Activated CD4-positive, alpha-beta T cell treated with anti-CD3 and anti-CD28 coated beads, Interleukin-2, amount 10 ng/mL, durations not matched to agents 24 days and 14 days (primary cell): ENCODE results near the gene IL16. TPM values are rescaled to one million over a fixed set of nuclear protein-coding genes. Genes with fewer than 3 reads are reported as not detected.
"Not testable (repeated sequence)": the region's sequence is repeated elsewhere in the genome, so short reads cannot be mapped to it uniquely, and the experiment has no call there.

ENCODE experiments used
- DNase-seq: peaks from one replicate; pipeline ENCODE4 v3.0.0; 2022
- H3K27ac Mint-ChIP-seq: one replicate; pipeline ENCODE4 v1.8.0; 2022; ENCODE audit warnings: mild to moderate bottlenecking, mixed read lengths
- H3K27me3 Mint-ChIP-seq: one replicate; pipeline ENCODE4 v1.8.0; 2022; ENCODE audit warnings: mixed read lengths
- H3K36me3 Mint-ChIP-seq: one replicate; pipeline ENCODE4 v1.8.0; 2022; ENCODE audit warnings: low read depth, mild to moderate bottlenecking, mixed read lengths
- H3K4me1 Mint-ChIP-seq: one replicate; pipeline ENCODE4 v1.8.0; 2021; ENCODE audit warnings: mixed read lengths
- H3K4me3 Mint-ChIP-seq: one replicate; pipeline ENCODE4 v1.8.0; 2022; ENCODE audit warnings: mild to moderate bottlenecking, moderate library complexity, mixed read lengths
- H3K9me3 Mint-ChIP-seq: one replicate; pipeline ENCODE4 v1.8.0; 2021; ENCODE audit warnings: mixed read lengths
- intact Hi-C: fragments of 100-400 bp; cut with micrococcal nuclease; formaldehyde crosslinking; loops from one replicate; pipeline ENCODE4 v1.15.1; 2023
- total RNA-seq: library from RNA; stranded (reverse); gene quantifications from 2 replicates; pipeline ENCODE4 v1.2.3, GENCODE V29; 2022

The IL16 gene
- total RNA-seq, 1 donor from 2014 or later, result 93.2 TPM

DNA sequence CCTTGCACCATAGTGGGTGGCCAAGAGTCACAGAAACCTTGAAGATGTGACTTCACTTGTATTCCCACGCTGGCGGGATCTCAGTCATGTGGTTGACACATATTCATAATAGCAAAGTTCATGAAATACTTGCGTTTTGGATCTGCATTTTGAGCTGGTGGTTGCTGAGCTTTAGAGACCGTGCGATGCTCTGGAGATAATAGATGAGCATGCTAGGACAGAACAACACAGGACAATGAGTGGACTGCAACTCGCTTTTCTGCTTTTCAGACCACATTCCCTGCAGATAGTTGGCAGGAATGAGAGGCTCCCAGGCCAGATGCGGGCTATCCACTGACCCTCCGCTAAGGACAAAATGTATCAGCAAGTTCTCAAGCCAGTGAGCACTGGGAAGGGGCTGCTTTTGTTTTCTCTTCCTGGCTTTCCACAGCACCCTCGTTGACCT lies 141.1 kb downstream of the IL16 start:
- peaks cover 8% of the 10 kb centered on the region for H3K27me3 Mint-ChIP-seq
- no peak overlapping the region for H3K4me3 Mint-ChIP-seq
- intact Hi-C loops, result loop anchor here (10.0 kb wide), 1 partner anchor 173 kb away; no protein-coding TSS in a partner anchor
- H3K4me1 Mint-ChIP-seq, result peaks cover 3% of the 10 kb centered on the region
- no peak overlapping the region for H3K27ac Mint-ChIP-seq
- DNase-seq, result no peak
- H3K9me3 Mint-ChIP-seq, result no peaks in the 10 kb centered on the region
- no peaks in the 10 kb centered on the region for H3K36me3 Mint-ChIP-seq

DNA sequence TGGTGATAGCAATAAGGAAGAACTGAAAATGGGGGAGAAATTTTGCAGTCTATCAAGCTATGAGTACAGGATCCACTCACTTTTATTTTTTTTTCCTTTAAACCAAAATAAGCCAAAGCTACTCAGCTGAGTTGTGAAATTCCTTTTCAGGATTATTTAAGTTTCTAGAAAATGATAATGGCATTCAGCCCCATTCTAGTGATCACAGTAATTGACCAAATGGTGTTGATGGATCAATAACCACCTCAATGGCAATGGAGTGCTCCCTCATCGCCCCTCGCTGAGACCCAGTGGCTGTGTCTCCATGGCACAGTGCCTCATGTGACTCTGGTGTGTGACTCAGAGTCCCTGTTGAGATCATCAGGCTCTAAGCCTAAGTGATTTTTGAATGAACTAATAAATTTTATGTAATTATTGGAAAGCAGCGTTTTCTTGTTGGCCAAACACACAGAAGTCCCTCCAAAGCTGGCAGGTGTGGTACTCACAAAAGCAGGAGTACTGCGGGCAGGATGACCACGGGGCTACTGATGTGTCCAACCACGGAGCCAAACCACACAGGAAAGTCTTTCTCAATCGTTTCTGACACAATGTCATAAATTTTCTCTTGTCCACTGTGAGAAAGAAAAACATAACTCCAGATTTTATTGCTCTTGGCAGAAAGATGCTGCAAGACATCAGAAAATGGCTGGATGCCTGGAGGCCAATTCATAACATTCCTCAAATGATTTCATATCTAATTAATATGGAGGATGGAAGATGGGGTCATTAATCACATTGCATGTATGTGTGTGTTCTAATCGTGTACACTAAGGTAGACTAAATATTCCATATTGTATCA lies 141.7 kb downstream of the IL16 start:
- Mint-ChIP-seq H3K9me3 (no peaks in the 10 kb centered on the region), H3K27ac (no peak overlapping the region), H3K4me1 (peaks cover 3% of the 10 kb centered on the region), H3K27me3 (peaks cover 8% of the 10 kb centered on the region), H3K4me3 (no peak overlapping the region), H3K36me3 (no peaks in the 10 kb centered on the region)
- DNase-seq, result no peak
- intact Hi-C loops, result loop anchor here (10.0 kb wide), 1 partner anchor 174 kb away; no protein-coding TSS in a partner anchor

DNA sequence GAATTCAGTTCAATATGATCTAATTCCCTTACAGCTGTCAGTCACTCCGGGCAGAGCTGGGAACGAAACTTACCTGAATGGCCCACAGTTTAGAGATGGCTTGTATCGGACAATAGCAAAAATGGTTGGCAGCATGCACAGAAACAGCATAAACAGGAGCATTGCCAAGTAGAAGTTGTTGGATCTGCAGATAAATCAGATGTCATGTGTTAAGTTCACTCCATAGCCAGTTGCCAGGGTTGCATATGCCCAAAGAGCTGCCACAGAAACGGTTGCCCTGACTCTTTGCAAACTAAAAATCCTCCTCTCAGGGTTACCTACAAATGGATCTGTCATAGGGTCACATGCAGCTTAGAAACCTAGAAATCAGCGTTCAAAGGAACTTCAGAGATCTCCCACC lies 142.6 kb downstream of the IL16 start:
- intact Hi-C loops, result loop anchor here (10.0 kb wide), 1 partner anchor 175 kb away; no protein-coding TSS in a partner anchor
- Mint-ChIP-seq H3K27ac (no peak overlapping the region), H3K4me3 (no peak overlapping the region), H3K27me3 (peaks cover 8% of the 10 kb centered on the region), H3K36me3 (no peaks in the 10 kb centered on the region), H3K4me1 (peaks cover 3% of the 10 kb centered on the region), H3K9me3 (no peaks in the 10 kb centered on the region)
- no peak for DNase-seq

DNA sequence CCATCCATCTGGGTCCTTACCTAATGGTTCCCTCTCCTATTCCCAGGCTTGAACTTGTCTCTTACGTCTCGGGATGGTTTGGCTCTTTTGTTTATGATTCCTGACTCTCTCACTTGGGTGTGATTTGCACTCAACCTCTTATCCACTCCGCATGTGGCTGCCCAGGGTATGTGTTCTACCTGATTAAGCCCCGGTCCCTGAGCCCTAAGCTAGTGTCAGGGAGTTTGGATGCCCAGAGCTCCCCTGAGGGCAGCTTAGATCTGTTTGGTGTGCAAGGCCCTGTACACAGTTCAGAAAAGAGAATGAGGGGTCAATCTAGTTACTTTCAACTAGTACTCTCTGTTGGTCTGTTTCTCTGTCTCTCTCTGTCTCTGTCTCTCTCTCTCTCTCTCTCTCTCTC lies 143.2 kb downstream of the IL16 start:
- peaks cover 8% of the 10 kb centered on the region for H3K27me3 Mint-ChIP-seq
- H3K4me3 Mint-ChIP-seq, result no peak overlapping the region
- H3K36me3 Mint-ChIP-seq, result no peaks in the 10 kb centered on the region
- DNase-seq, result no peak
- H3K27ac Mint-ChIP-seq, result no peak overlapping the region
- H3K9me3 Mint-ChIP-seq, result no peaks in the 10 kb centered on the region
- intact Hi-C loops, result loop anchor here (10.0 kb wide), 1 partner anchor 175 kb away; no protein-coding TSS in a partner anchor
- H3K4me1 Mint-ChIP-seq, result peaks cover 3% of the 10 kb centered on the region

DNA sequence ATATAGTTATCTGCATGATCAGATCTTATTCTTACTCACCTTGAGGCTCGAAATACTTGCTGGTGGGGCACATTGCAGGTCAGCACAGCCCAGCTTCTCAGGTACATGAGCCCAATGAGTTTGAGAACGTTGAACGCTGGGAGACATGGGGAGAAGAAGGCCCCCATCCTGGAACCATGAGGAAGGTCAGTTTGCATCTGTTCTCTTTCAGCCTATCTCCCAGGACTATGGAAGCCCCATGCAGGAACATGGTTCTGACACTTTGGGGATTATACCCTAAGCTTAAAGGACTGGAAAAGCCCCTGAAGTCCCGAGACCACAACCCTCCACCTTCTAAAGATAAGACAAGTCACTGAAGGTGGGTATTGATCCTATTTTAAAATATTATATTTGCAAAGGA lies 144.7 kb downstream of the IL16 start:
- no peak overlapping the region for H3K27ac Mint-ChIP-seq
- H3K27me3 Mint-ChIP-seq, result peaks cover 8% of the 10 kb centered on the region
- intact Hi-C loops, result no loop called here
- no peak overlapping the region for H3K4me3 Mint-ChIP-seq
- H3K4me1 Mint-ChIP-seq, result peaks cover 3% of the 10 kb centered on the region
- no peak for DNase-seq
- no peaks in the 10 kb centered on the region for H3K36me3 Mint-ChIP-seq
- no peaks in the 10 kb centered on the region for H3K9me3 Mint-ChIP-seq

DNA sequence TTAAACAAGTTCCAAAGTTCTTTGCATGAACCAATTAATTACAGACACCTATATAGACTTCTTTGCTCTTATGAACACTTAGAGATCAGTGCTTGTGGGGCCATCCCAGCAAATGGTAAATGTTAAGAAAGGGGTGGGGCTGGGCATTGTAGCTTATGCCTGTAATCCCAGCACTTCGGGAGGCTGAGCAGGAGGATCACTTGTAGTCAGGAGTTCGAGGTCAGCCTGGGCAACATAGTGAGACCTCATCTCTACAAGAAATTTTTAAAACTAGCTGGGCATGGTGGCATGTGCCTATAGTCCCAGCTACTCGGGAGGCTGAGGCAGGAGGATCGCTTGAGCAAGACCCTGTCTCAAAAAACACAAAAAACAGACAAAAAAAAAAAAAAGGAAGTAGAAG lies 146.7 kb downstream of the IL16 start:
- intact Hi-C loops, result no loop called here
- DNase-seq, result peak; percentile 19
- no peaks in the 10 kb centered on the region for H3K9me3 Mint-ChIP-seq
- no peaks in the 10 kb centered on the region for H3K4me1 Mint-ChIP-seq
- no peak overlapping the region for H3K4me3 Mint-ChIP-seq
- H3K27me3 Mint-ChIP-seq, result peaks cover 8% of the 10 kb centered on the region
- no peaks in the 10 kb centered on the region for H3K36me3 Mint-ChIP-seq
- no peak overlapping the region for H3K27ac Mint-ChIP-seq

DNA sequence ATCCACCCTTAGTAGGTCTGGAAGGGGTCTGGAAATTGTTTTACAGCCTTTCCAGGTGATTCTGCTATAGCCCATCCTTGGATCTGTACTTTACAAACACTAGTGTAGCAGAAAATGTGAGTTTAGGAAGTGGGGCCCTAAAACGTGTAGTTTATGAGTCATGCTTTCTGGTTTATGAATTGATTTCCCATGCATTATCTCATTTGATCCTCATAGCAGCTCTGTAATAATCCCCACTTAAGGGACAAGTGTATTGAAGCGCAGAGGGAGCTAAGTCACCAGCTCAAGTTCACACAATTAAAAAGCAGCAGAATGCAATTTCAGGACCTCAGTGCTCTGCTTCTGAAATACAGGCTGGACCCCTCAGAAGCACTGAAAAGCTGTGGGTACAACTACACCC lies 149.9 kb downstream of the IL16 start:
- no peak overlapping the region for H3K4me3 Mint-ChIP-seq
- no peaks in the 10 kb centered on the region for H3K4me1 Mint-ChIP-seq
- no peaks in the 10 kb centered on the region for H3K27me3 Mint-ChIP-seq
- no peak overlapping the region for H3K27ac Mint-ChIP-seq
- intact Hi-C loops, result no loop called here
- H3K9me3 Mint-ChIP-seq, result no peaks in the 10 kb centered on the region
- no peak for DNase-seq
- H3K36me3 Mint-ChIP-seq, result no peaks in the 10 kb centered on the region

DNA sequence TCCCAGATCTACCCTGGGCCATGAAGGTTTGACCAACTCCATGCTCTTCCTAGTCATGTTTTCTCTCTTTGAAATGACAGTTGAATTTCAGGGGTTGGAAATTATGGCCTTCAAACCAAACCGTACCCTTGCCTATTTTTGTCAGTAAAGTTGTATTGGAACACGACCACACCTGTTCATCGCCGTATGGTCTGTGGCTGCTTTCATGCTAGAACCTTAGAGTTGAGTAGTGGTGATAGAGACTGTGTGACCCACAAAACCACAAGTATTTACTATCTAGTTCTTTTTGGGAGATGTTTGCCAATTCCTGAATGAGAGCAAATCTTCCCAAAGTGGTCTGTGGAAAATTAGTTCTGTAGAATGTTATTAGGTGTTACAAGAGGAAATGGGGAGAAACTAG lies 151.2 kb downstream of the IL16 start:
- intact Hi-C loops, result no loop called here
- no peaks in the 10 kb centered on the region for H3K36me3 Mint-ChIP-seq
- no peaks in the 10 kb centered on the region for H3K27me3 Mint-ChIP-seq
- no peak overlapping the region for H3K4me3 Mint-ChIP-seq
- no peak for DNase-seq
- H3K9me3 Mint-ChIP-seq, result no peaks in the 10 kb centered on the region
- no peak overlapping the region for H3K27ac Mint-ChIP-seq
- H3K4me1 Mint-ChIP-seq, result no peaks in the 10 kb centered on the region

DNA sequence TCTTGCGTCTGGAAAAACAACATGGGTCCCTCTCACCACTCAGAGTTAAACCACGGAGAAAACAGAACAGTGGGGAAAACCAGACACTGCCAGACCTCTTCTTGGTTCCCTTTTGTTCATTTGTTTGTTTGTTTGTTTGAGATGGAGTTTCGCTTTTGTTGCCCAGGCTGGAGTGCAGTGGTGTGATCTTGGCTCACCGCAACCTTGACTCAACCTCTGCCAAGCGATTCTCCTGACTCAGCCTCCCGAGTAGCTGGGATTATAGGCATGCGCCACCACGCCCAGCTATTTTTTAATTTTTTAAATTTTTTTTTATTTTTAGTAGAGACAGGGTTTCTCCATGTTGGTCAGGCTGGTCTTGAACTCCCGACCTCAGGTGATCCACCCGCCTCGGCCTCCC lies 152.0 kb downstream of the IL16 start:
- H3K27me3 Mint-ChIP-seq, H3K9me3 Mint-ChIP-seq, H3K36me3 Mint-ChIP-seq, H3K4me3 Mint-ChIP-seq, DNase-seq, intact Hi-C loops, H3K4me1 Mint-ChIP-seq, H3K27ac Mint-ChIP-seq: not testable (repeated sequence)

DNA sequence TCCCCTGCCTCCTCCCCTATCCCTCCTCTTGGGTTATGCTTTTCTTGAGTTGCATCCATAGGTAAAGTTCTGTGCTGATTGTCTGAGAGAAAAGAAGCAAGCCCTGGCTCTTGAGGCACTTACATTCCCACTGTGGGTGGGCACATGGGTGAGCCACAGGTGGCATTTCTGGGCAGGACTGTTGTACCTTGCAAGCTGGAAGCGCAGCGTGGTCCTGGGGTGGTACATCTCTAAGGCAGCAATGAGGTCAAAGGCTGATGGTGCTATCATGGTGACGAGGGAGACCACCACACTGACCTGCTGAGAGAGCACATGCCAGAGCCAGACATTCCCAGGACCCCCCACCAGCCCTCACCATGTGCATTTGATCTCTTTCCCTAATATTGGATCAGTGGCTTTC lies 152.6 kb downstream of the IL16 start:
- H3K36me3 Mint-ChIP-seq, result no peaks in the 10 kb centered on the region
- no peak overlapping the region for H3K27ac Mint-ChIP-seq
- no peak for DNase-seq
- intact Hi-C loops, result no loop called here
- H3K27me3 Mint-ChIP-seq, result no peaks in the 10 kb centered on the region
- H3K4me1 Mint-ChIP-seq, result no peaks in the 10 kb centered on the region
- no peak overlapping the region for H3K4me3 Mint-ChIP-seq
- H3K9me3 Mint-ChIP-seq, result no peaks in the 10 kb centered on the region

DNA sequence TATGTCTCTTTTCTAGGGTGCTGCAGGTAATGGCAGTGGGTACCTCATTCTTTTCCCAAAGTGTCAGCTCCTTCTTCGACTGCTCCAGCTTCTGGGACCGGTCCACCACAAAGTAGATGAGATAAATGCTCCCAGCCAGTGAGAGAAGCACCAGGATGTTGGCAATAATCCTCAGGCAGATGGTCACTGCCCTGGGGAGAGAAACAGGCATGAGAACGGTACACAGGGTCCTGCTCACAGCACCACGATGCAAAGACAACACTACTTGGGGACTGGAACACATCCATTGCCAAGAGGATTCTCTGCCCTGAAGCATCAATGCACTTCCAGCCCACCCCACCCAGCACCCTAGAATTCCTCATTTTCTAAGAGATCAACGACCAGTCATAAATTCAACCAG lies 155.0 kb downstream of the IL16 start:
- Mint-ChIP-seq H3K36me3 (no peaks in the 10 kb centered on the region), H3K4me1 (no peaks in the 10 kb centered on the region), H3K27ac (no peak overlapping the region), H3K4me3 (no peak overlapping the region), H3K27me3 (peaks cover 3% of the 10 kb centered on the region), H3K9me3 (no peaks in the 10 kb centered on the region)
- DNase-seq, result no peak
- intact Hi-C loops, result no loop called here

DNA sequence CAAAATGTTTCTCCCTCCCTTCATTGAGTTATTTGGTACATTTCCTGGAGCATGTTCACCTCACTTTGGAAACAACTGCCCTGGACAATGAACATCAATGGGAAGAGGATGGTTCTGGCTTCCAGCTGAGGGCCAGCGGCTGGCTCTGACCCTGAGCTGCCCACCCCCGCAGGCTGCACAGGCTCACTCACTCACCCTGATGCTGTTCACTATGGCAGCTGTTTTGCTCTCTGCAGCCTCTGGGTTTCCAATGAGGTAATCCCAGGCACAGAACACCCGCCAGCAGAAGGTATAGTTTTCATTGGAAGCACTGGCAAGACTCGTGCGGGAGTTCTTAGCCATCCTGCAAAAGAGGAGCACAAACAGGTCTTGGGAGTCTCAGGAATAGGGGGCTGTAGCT lies 159.6 kb downstream of the IL16 start:
- peaks cover 6% of the 10 kb centered on the region for H3K27me3 Mint-ChIP-seq
- intact Hi-C loops, result no loop called here
- H3K4me1 Mint-ChIP-seq, result no peaks in the 10 kb centered on the region
- H3K27ac Mint-ChIP-seq, result no peak overlapping the region
- H3K9me3 Mint-ChIP-seq, result no peaks in the 10 kb centered on the region
- H3K4me3 Mint-ChIP-seq, result no peak overlapping the region
- DNase-seq, result peak; percentile 44
- no peaks in the 10 kb centered on the region for H3K36me3 Mint-ChIP-seq

DNA sequence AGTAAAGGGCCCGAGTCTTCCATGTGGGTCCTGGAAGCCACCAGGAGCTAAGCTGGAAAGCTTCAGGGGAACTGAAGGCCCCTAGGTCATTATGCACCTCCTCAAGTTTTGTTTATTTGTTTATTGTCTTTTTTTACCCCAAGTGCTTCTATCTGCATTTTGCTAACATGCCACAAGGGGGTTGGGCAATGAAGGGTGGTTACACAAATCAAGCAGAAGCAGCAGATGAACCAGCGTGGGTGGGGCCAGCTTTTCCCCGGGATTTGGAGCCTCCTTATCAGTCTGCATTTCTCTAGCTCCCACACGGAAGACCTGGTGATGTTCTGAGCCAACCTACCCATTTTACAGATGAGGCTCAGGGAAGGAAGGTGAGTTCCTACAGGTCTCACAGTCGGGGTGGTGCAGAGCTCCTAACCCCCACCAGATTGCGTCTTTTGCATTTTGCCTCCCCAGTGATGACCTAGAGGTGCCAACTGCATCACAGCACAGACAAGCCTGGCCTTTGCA lies 160.6 kb downstream of the IL16 start:
- Mint-ChIP-seq H3K4me3 (no peak overlapping the region), H3K4me1 (no peaks in the 10 kb centered on the region), H3K9me3 (no peaks in the 10 kb centered on the region), H3K36me3 (no peaks in the 10 kb centered on the region), H3K27ac (no peak overlapping the region), H3K27me3 (peaks cover 6% of the 10 kb centered on the region)
- intact Hi-C loops, result no loop called here
- no peak for DNase-seq

DNA sequence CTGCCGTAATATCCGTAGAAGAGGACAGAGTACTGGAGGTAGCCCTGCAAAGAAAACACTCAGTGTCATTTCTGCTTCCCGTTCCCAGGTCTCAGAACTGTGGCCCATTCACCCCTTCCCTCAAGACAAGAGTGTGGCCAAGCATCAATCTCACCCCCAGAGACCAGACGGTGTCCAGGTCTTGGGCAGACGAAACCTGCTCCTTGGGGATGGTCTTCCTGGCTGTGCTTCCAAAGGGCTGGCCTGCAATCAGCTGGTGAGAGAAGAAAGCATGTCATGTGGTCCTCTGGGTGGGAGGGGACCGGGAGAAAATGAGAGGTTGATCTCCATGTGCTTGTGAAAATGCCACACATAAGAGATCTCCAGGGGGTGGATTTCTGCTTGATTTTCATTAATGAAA lies 161.6 kb downstream of the IL16 start:
- no peaks in the 10 kb centered on the region for H3K4me1 Mint-ChIP-seq
- peaks cover 6% of the 10 kb centered on the region for H3K27me3 Mint-ChIP-seq
- no peaks in the 10 kb centered on the region for H3K9me3 Mint-ChIP-seq
- no peak overlapping the region for H3K27ac Mint-ChIP-seq
- no peak overlapping the region for H3K4me3 Mint-ChIP-seq
- peak; percentile 44 for DNase-seq
- H3K36me3 Mint-ChIP-seq, result no peaks in the 10 kb centered on the region
- intact Hi-C loops, result no loop called here
